NCI-H187 treated with DMSO at 0.1 percent for 48 hours (cell line): ENCODE results near the gene UFSP1.
"Not testable (repeated sequence)": the region's sequence is repeated elsewhere in the genome, so short reads cannot be mapped to it uniquely, and the experiment has no call there.

Experiments used
- DNase-seq: peaks from one replicate; lab custom pipeline; 2025; lab: John Stamatoyannopoulos, UW

UFSP1 gene

DNA sequence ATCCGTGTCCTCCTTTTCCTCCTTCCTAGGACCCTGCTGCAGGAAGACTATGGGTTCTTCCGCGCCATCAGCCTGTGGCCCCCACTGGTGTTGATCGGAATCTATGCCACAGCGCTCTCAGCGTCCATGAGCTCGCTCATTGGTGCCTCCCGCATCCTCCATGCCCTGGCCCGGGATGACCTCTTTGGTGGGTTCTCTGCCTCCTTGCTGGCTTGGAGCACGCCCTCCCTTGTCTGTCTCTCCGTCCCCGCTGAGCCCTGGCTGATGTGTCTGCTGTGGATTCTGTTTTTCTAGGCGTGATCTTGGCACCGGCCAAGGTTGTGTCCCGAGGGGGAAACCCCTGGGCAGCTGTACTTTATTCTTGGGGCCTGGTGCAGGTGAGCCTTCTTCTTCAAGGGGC, 29.7 kb downstream of the UFSP1 start:
- no peak for DNase-seq

DNA sequence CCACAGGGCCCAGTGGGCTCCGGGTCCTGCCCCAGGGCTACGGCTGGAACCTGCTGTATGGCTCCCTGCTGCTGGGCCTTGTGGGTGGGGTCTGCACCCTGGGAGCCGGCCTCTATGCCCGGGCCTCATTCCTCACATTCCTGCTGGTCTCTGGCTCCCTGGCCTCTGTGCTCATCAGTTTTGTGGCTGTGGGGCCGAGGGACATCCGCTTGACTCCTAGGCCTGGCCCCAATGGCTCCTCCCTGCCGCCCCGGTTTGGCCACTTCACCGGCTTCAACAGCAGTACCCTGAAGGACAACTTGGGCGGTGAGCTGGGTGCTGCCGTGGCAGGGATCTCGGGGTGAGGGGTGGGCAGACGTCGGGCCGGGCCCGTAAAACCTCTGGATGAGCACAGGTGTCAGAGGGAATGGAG, 32.6 kb downstream of the UFSP1 start:
- no peak for DNase-seq

- DNase-seq = no peak
Measured at GRCh38 chr7:100855515-100855914, 34.0 kb downstream of the UFSP1 start.

DNA sequence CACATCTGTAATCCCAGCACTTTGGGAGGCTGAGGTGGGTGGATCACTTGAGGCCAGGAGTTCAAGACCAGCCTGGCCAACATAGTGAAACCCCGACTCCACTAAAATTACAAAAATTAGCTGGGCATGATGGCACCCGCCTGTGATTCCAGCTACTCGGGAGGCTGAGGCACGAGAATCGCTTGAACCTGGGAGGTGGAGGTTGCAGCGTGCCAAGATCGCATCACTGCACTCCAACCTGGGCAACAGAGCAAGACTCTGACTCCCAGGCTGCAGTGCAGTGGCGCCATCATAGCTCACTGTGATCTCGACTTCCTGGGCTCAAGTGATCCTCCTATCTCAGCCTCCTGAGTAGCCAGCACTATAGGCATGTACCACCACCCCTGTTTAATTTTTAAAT, 34.6 kb downstream of the UFSP1 start:
- DNase-seq = not testable (repeated sequence)

DNA sequence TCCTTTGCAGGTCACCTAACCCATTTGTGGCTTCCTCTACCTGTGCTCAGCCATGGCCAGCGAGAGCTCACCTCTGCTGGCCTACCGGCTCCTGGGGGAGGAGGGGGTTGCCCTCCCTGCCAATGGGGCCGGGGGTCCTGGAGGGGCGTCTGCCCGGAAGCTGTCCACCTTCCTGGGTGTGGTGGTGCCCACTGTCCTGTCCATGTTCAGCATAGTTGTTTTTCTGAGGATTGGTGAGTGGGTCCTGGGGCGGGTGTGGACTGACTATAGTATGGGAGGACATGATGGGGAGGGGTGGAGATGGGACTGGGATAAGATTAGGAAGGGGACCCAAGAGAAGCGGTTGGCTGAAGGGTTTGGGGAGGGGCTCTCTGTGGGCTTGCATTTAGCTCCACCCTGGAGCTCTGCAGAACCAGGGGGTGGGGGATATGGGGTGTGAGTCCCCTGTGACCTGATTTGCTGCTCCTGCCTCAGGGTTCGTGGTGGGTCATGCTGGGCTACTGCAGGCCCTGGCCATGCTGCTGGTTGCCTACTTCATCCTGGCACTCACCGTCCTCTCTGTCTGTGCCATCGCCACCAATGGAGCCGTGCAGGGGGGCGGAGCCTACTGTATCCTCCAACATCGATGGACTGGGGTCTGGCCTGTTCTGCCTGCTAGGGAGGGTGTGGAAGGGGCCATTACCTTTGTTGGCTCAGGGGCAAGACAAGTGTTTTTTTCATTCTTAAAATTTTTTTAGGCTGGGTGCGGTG, 35.2 kb downstream of the UFSP1 start:
- DNase-seq = no peak

GRCh38 chr7:100852048-100852872, 37.3 kb downstream of the UFSP1 start, which contains the start of gene SLC12A9:
Gene SLC12A9 (plus strand): TSS chr7:100852713. CDS start chr7:100854198, 1,485 bp downstream.
- DNase-seq = peak; percentile 54

DNA sequence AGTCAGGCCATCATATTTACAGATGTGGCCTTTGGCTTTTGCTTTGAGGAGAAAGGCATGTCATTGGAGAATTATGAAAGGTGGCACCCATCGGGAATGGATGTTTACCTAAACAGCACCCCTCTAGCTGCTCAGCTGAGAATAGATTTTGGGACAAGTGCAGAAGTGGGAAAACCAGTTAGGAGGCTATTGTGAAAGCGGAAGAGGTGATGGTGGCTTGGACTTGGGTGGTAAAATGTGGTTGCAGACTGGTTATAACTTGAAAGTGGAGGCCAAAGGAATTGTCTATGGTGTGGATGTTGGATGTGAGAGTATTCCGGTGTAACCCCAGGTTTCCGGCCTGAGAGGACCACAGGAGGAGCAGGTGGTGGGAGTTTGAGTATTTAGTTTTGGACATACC, 42.2 kb downstream of the UFSP1 start:
- no peak for DNase-seq

GRCh38 chr7:100840470-100841100, 48.9 kb downstream of the UFSP1 start:
- no peak for DNase-seq

DNA sequence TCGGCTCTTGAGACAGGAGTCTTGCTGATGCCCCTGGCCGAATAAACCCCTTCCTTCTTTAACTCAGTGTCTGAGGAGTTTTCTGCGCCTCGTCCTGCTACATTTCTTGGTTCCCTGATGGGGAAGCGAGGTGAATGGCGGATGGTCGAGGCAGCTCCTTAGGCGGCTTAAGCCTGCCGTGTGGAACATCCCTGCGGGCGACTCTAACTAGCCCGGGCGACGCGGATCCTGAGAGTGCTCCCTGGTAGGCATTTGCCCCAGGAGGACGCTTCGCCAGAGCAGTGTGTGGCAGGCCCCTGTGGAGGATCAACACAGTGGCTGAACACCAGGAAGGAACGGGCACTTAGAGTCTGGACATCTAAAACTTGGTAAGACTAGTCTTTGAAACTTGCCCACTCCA, 50.2 kb downstream of the UFSP1 start:
- no peak for DNase-seq
